ENCODE results near the gene RECQL.
"Not testable (repeated sequence)": the region's sequence is repeated elsewhere in the genome, so short reads cannot be mapped to it uniquely, and the experiment has no call there.

Gene RECQL

GRCh38 chr12:21419009-21419699 is 82.3 kb downstream of the RECQL start:
- not testable (repeated sequence) for DNase-seq (ENCODE audit: low read depth)
